ENCODE results near the gene TCAF1.
"Not testable (repeated sequence)": the region's sequence is repeated elsewhere in the genome, so short reads cannot be mapped to it uniquely, and the experiment has no call there.

Gene TCAF1

GRCh38 chr7:143901332-143901667, 676 bp downstream of the TCAF1 start:
- no peak for DNase-seq

DNA sequence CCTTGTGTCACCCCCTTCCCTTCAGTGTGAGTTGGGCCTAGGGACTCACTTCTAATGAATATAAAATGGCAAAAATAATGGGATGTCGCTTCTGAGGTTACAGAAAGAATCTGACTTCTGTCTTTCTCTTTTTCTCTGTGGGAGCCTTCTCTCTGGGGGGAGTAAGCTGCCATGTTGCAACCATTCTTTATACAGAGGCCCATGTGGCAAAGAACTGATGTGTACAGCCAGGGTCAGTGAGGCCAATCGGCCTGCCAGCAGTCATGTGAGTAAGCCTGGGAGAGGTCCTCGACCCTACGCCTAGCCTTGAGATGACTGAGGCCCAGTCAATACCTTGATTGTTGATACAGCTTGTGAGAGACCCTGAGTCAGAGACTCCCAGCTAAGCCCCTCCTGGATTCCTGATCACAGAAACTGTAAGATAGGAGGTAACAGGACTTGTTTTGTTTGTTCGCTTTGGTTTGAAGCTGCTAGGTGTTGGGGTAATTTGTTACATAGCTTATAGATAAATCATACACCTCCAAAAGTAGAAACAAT, 1.7 kb downstream of the TCAF1 start:
- DNase-seq = no peak

DNA sequence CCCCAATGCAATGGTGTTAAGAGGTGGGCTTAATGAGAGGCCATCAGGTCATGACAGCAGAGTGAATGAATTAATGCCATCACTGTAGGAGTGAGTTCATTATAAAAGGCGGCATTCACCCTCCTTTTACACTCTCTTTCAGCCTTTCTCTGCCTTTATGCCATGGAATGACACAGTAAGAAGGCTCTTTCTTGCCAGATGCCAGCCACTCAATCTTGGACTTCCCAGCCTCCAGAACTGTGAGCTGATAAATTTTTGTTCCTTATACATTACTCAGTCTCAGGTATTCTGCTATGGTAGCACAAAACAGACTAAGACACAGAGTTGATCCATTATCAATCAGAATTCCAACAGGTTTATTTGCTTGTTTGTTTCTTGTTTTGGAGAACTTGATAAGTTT, 3.2 kb downstream of the TCAF1 start:
- DNase-seq = no peak

- no peak for DNase-seq
Observed at GRCh38 chr7:143896667-143897066, 5.3 kb downstream of the TCAF1 start.

DNA sequence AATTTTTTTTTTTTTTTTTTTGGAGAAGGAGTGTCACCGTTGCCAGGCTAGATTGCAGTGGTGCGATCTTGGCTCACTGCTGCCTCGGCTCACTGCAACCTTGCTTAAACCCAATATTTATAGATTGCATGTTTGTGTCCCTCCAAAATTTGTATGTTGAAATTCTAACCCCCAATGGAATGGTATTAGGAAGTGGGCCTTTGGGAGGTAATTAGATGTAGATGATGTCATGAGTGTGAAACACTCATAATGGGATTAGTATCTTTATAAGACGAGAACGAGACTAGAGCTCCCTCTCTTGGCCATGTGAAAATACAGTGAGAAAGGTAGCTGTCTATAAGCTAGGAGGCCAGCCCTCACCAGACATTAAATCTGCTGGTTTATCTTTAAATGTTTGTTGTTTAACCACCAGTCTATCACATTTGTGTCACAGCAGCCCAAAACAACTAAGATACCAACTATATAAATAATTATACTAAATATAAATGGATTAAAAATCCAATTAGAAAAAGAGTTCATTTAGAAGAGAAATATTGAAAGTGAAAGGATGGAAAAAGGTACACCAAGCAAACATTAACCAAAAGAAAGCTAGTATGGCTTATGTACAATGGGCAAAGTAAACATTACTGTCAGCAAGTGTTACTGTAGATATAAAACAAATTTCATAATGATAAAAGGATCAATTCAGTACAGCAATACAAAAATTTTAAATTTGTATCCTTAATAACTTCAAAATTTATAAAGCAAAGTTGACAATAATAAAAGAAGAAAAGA, 9.3 kb downstream of the TCAF1 start:
- peak; percentile 23 for DNase-seq

DNA sequence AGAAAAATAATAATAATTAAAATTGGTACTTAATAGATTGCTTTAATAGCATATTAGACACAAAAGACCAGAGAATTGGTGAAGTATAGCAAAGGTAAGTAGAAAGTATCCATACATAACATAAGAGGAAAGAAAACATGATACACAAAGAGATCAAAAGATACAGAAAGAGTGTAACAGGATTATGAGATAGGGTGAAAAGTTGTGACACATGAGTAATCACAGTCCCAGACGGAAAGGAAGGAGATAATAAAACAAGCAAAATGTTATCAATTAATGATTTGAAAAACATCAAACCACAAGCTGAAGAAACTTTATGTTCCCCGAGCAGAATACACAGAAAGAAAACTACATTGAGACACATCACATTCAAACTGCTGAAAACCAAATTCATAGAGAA, 10.5 kb downstream of the TCAF1 start:
- DNase-seq = no peak

GRCh38 chr7:143890558-143890957, 11.4 kb downstream of the TCAF1 start:
- no peak for DNase-seq

DNA sequence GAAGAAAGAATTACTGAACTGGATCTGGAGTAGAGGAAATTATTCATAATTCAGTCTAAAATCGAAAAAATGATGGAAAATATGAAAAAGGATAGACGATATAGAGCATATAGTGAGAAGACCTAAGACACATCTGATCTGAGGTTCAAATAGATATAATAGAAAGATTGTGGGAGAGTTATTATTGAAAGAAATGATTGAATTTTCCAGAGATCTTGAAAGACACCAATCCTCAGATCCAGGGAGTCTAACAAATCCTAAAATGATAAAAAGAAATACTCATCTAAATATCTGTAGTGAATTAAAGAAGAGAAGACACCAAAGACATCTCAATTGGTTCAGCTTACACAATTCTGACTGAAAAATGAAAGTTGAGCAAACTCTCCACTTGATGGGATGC, 12.9 kb downstream of the TCAF1 start:
- no peak for DNase-seq

- DNase-seq = no peak
Observed at GRCh38 chr7:143886826-143887477, 15.0 kb downstream of the TCAF1 start.

DNA sequence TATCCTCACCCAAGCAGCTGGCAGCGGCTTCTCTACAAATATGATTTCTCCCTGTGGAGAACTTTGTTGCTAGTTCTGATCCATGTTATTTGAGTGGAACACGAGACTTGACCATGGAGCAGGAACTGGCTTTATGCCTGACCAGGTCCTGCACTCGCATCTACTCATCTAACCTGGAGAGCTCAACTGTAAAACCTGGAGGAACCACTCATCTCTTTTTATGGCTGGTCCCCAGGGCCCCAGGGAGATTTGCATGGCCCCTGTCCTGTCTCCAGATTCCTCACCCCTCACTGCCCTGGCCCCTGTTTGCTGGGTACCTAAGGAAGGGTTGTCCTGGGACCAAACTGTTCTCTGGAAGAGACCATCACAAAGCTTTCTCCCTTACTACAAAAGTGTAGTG, 16.0 kb downstream of the TCAF1 start:
- DNase-seq = no peak

DNA sequence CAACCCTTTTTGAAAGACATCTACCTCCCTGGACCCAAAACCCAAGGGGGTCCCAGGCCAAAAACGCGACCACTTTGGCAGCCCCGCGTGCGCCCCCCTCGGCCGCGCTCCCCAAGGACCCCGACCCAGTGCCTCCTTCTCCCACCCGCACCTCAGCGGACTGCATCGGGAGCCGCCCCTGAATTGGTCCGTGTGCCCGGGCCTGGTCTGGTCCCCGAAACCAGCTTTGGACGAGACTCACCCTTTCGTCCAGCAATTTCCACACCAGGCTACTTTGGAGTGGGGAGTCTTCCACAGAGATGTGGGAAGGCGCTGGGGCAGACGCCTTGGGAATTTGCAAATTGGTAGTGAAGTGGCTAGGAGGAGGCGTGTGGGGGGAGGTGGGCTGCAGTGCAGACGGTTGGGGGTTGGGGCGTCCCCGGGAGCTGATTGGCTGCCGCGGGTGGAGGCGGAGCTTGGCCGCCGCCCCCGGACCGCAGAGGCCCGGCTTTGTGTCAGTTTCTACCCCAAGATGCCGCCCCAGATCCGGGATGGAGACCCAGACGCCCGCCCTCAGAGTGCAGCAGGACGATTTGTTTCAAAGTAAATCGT, 16.9 kb downstream of the TCAF1 start:
- no peak for DNase-seq

- DNase-seq = no peak
Observed at GRCh38 chr7:143884241-143884968, 17.6 kb downstream of the TCAF1 start.

DNA sequence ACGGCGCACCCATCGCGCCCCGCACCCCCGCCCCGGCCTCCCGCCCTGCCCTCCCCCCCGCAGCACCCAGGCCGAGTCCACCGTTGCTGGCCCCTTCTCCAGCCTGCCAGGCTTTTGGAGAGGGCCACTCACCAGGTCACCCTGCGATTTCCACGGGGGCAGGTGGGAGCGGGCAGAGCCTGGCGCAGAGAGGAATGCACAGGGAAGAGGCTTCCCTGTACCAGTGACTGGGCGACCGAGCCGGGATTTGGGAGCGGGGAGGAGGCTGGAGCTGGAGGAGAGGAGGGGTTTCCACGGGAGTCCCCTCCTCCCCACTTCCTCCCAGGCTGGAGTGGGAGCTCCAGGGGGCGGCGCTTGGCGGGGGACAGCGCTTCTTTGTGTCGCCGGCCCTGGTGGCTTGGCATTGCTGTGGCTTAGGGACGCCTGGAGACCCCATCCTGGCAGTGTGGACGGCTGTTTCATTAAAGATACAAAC, 19.3 kb downstream of the TCAF1 start:
- peak; percentile 76 for DNase-seq

- DNase-seq = peak; percentile 23
Observed at GRCh38 chr7:143882020-143882603, 19.9 kb downstream of the TCAF1 start.

DNA sequence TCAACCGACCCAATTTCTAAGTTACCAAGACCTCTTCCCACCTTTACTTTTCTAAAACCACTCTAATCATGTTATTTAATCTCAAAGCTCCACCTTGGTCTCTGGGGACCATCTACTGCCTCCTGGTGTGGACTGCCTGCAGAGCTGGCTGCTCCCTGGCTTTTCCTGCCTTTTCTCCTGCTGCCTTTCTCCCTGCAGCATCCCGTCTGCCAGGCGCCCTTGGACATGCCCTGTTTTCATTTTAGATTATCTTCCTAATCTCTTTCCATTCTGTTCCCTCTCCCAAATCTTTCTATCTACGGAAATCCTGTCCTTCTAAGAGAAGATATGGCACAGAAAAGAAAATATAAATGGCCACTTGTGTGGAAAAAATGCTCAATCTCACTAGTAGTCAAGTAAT, 23.1 kb downstream of the TCAF1 start:
- no peak for DNase-seq

DNA sequence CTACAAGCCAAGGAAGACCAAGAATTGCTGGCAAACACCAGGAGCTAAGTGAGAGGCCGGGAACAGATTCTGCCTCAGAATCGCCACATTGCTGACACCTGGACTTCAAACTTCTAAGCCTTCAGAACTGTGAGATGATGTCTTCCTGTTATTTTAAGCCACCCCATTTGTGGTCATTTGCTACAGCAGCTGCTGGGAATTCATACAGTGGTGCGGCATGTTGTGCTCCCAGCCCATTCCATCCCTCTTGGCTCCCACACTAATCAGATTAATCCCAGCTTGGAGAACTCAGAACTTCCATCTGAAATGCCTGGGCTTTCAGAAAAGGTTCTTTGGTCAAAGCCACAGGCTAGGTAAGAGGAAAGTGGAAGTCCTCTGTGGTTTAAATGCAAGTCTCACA, 24.9 kb downstream of the TCAF1 start:
- no peak for DNase-seq

GRCh38 chr7:143876218-143876617, 25.8 kb downstream of the TCAF1 start:
- no peak for DNase-seq

DNA sequence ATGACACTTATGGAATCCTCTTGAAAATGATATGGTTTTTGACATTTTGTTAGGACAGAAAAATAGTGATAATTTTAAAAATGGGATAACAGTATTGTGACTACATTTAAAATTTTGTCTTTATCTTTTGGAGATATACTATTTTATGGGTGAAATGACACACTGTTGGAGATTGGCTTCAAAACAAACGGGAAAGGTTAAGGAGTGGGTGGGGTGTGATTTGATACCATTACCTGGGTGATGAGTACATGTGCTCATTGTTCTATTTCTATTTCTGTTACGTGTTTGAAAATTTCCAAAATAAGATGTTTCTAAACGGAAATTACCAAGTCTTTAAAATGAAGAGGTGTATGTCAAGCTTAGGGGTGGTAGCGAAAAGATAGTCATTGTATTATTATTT, 28.7 kb downstream of the TCAF1 start:
- not testable (repeated sequence) for DNase-seq

DNA sequence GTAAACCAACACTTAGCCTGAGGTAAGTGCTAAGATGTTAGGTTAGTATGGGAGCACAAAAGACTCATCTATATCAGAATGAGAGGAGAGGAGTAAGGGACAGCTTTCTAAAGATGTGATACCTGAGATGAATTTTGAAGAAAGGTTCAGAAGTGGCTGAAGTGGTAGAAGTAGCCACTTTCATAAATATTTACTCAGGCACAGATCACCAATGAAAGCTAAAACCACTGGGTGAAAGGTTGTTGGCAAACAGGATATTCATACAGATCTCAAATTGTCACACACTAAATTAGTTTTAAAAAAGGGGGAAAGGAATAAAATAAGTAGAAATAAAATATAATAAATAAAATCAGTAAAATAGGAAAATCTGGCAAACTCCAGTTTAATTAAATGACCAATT, 30.4 kb downstream of the TCAF1 start:
- DNase-seq = not testable (repeated sequence)

GRCh38 chr7:143857994-143858393, 44.0 kb downstream of the TCAF1 start:
- not testable (repeated sequence) for DNase-seq

DNA sequence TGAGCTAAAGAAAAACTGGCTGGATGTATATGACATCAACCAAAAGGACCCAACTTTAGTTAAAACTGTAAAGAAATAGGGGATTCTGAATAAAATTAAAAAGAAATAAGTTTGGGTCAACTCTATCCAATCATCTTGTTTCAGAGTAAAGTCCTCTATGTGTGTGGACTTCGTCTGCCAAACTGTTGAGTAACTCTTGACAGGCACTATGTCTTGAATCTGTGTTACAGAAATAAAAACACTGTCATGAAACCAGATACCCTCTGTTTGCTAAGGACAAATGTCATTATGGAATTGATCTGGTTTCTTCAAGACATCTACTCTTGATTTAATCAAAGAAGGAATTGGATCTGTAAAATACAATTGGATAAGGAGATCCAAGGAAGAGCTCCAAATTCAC, 46.5 kb downstream of the TCAF1 start:
- not testable (repeated sequence) for DNase-seq

DNA sequence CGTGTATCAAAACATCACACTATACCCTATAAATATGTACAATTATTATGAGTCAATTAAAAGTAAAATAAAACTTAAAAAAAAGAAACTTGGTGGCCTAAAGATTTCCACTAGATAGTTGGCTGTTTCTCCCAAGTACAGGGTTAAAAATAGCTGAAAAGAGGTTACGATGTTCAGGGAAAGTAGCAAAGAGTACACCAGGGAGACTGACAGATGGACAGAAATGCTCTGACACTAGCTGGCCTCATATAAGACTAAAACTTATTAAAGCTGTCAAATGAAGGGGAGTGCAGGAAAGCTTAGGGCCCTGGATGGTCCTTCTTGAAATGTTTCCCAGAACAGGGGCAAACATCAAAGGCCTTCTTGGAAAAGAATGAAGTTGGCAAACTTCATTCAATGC, 51.3 kb downstream of the TCAF1 start:
- DNase-seq = no peak

All from COR-L47 (cell line).